ENCODE results near the gene MRI1. TPM values are rescaled to one million over a fixed set of nuclear protein-coding genes. Genes with fewer than 3 reads are reported as not detected.
A peak's percentile ranks its signal among the peaks of the same experiment; 100 is the strongest.

MRI1 gene
- total RNA-seq, 1 experiment from 2014 or later: 19.6 TPM

- H3K4me3 ChIP-seq (replicated peaks in 1 of 2; ENCODE audit: low read depth in 1 of 2, low read length in 2 of 2): no peak overlapping the region; a peak in 1 of 4 replicates
- peaks cover 16% of the 10 kb centered on the region; the same call in 1 of the 2 replicates for H3K79me2 ChIP-seq (ENCODE audit: insufficient read depth, low read length)
- peaks cover 28 to 40% of the 10 kb centered on the region in 2 experiments for H3K4me1 ChIP-seq (ENCODE audit: control insufficient read depth in 1 of 2, insufficient read depth in 2 of 2, low read length in 2 of 2)
- H3K4me2 ChIP-seq (ENCODE audit: low read length): peak overlapping the region; percentile 55
- peak; percentile 30; the same call in 1 of the 2 replicates for TF ChIP-seq FOSL1 (IDR thresholded peaks at IDR 0.05; ENCODE audit: low read depth)
- peak; percentile 38; the same call in 1 of the 2 replicates for TF ChIP-seq POLR2AphosphoS5 (IDR thresholded peaks at IDR 0.05; ENCODE audit: low read depth, low read length)
- TF ChIP-seq YY1 (IDR thresholded peaks at IDR 0.05; ENCODE audit: extremely low read depth, insufficient replicate concordance, low read depth, low read length): no peak
- POLR2A ChIA-PET: interaction anchor here (1.0 kb wide), 1 partner anchor 13 kb away, joined by 6 read pairs; the partner anchor contains the start of gene ZSWIM4
- H3K9ac ChIP-seq (ENCODE audit: low read length): peak overlapping the region; percentile 35; the same call in 1 of the 2 replicates
- ATAC-seq: peak; percentile 65
- RAD21 ChIA-PET (ENCODE audit: low non-redundant PET in 1 of 2, low total read pairs in 2 of 2, uncharacterized antibody in 2 of 2, unreplicated experiment in 2 of 2): no interaction called here
- DNase-seq (ENCODE audit: low read depth, low spot score): peak; percentile 54
- BruUV-seq (replicated peaks): no TSS peak
- no peaks in the 10 kb centered on the region for H3K27me3 ChIP-seq (ENCODE audit: insufficient read depth, low read length)
- intact Hi-C loops (cut with micrococcal nuclease): loop anchor here (10.0 kb wide), 1 partner anchor 293 kb away; the partner anchor contains the start of gene MISP3
- peaks cover 12 to 21% of the 10 kb centered on the region in 2 experiments; a peak in 3 of 4 replicates for H3K36me3 ChIP-seq (ENCODE audit: control insufficient read depth in 1 of 2, insufficient read depth in 2 of 2, low read length in 2 of 2)
- H3K27ac ChIP-seq (ENCODE audit: low read depth, low read length): no peak overlapping the region
- H3K9me2 ChIP-seq (ENCODE audit: insufficient read depth): no peaks in the 10 kb centered on the region
- H4K20me1 ChIP-seq (ENCODE audit: insufficient read depth): no peaks in the 10 kb centered on the region
- no peak overlapping the region for H2AFZ ChIP-seq (ENCODE audit: low read depth, low read length, poor library complexity, severe bottlenecking)
- CTCF ChIA-PET: interaction anchor here (0.7 to 1.5 kb wide), 4 partner anchors 9 to 81 kb away, joined by 3 to 6 read pairs (median 3); no protein-coding TSS in a partner anchor
- no peaks in the 10 kb centered on the region for H3K9me3 ChIP-seq (ENCODE audit: control insufficient read depth in 1 of 2, insufficient read depth in 1 of 2, low read depth in 1 of 2, low read length in 2 of 2)
Measured at GRCh38 chr19:13781547-13781946, 17.2 kb downstream of the MRI1 start.

DNA sequence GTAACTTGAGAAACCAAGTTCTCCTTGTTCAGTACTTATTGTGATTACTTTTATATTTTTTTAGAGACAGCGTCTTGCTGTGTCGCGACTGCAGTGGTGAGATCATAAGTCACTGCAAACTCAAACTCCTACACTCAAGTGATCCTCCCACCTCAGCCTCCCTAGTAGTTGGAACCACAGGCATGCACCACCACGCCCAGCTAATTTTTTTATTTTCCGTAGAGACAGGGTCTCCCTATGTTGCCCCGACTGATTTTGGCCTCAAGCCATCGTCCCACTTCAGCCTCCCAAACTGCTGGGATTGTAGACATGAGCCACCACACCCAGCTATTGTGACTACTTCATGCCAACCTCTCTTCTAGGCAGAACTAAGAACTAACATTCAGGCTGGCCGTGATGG lies 18.2 kb downstream of the MRI1 start:
- BruUV-seq (replicated peaks): no TSS peak
- intact Hi-C loops (cut with micrococcal nuclease): loop anchor here (10.0 kb wide), 1 partner anchor 292 kb away; the partner anchor contains the start of gene MISP3
- Histone ChIP-seq H4K20me1 (ENCODE audit: insufficient read depth) (no peaks in the 10 kb centered on the region), H3K79me2 (ENCODE audit: insufficient read depth, low read length) (peaks cover 8% of the 10 kb centered on the region; the same call in 1 of the 2 replicates), H3K4me3 (replicated peaks in 1 of 2; ENCODE audit: low read depth in 1 of 2, low read length in 2 of 2) (no peak overlapping the region), H3K27ac (ENCODE audit: low read depth, low read length) (no peak overlapping the region), H2AFZ (ENCODE audit: low read depth, low read length, poor library complexity, severe bottlenecking) (no peak overlapping the region), H3K27me3 (ENCODE audit: insufficient read depth, low read length) (no peaks in the 10 kb centered on the region), H3K36me3 (ENCODE audit: control insufficient read depth in 1 of 2, insufficient read depth in 2 of 2, low read length in 2 of 2) (peaks cover 10 to 15% of the 10 kb centered on the region in 2 experiments; a peak in 3 of 4 replicates), H3K4me1 (ENCODE audit: control insufficient read depth in 1 of 2, insufficient read depth in 2 of 2, low read length in 2 of 2) (peaks cover 29 to 47% of the 10 kb centered on the region in 2 experiments), H3K9me2 (ENCODE audit: insufficient read depth) (no peaks in the 10 kb centered on the region), H3K9me3 (ENCODE audit: control insufficient read depth in 1 of 2, insufficient read depth in 1 of 2, low read depth in 1 of 2, low read length in 2 of 2) (no peaks in the 10 kb centered on the region), H3K4me2 (ENCODE audit: low read length) (no peak overlapping the region), H3K9ac (ENCODE audit: low read length) (no peak overlapping the region)
- RAD21 ChIA-PET (ENCODE audit: low non-redundant PET in 1 of 2, low total read pairs in 2 of 2, uncharacterized antibody in 2 of 2, unreplicated experiment in 2 of 2): no interaction called here
- CTCF ChIA-PET: interaction anchor here (0.9 to 2.9 kb wide), 2 partner anchors 10 to 80 kb away, joined by 3 to 33 read pairs; no protein-coding TSS in a partner anchor
- POLR2A ChIA-PET: no interaction called here
- TF ChIP-seq POLR2A (IDR thresholded peaks at IDR 0.05; ENCODE audit: borderline replicate concordance, extremely low read depth, insufficient read depth, insufficient read length) (no peak), ZFX (IDR thresholded peaks at IDR 0.05) (no peak), ZBTB33 (IDR thresholded peaks at IDR 0.05; ENCODE audit: extremely low read depth, insufficient replicate concordance, low read length) (no peak), ELF1 (IDR thresholded peaks at IDR 0.05; ENCODE audit: borderline replicate concordance, low read depth) (no peak), EGR1 (IDR thresholded peaks at IDR 0.05; ENCODE audit: low read depth) (no peak)
- DNase-seq (ENCODE audit: low read depth, low spot score) (no peak), ATAC-seq (no peak)
